ENCODE results near the gene MAML2.

The MAML2 gene

DNA sequence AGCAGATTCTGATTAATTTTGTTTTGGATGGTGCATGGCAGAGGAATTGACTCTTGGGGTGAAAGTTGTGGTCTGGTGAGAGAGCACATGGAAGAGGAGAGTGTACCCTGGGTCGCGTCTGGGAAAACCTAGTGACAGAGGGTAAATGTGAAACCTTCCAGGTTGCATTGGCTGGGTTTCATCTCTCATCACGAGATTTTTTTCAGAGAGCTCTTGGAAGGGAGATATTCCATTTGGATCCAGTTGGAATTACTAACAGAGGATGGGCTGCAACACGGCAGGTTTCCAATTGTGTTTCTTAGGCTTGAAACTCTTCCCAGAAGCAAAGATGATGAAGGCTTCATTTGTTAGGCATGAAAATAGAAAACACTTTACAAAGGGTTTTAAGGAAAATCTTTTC lies 309.4 kb downstream of the MAML2 start:
- TF ChIP-seq, protein P1, sequence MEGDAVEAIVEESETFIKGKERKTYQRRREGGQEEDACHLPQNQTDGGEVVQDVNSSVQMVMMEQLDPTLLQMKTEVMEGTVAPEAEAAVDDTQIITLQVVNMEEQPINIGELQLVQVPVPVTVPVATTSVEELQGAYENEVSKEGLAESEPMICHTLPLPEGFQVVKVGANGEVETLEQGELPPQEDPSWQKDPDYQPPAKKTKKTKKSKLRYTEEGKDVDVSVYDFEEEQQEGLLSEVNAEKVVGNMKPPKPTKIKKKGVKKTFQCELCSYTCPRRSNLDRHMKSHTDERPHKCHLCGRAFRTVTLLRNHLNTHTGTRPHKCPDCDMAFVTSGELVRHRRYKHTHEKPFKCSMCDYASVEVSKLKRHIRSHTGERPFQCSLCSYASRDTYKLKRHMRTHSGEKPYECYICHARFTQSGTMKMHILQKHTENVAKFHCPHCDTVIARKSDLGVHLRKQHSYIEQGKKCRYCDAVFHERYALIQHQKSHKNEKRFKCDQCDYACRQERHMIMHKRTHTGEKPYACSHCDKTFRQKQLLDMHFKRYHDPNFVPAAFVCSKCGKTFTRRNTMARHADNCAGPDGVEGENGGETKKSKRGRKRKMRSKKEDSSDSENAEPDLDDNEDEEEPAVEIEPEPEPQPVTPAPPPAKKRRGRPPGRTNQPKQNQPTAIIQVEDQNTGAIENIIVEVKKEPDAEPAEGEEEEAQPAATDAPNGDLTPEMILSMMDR (IDR thresholded peaks at IDR 0.05) = no peak
- no peak for TF ChIP-seq ZFX (IDR thresholded peaks at IDR 0.05; ENCODE audit: borderline replicate concordance)

DNA sequence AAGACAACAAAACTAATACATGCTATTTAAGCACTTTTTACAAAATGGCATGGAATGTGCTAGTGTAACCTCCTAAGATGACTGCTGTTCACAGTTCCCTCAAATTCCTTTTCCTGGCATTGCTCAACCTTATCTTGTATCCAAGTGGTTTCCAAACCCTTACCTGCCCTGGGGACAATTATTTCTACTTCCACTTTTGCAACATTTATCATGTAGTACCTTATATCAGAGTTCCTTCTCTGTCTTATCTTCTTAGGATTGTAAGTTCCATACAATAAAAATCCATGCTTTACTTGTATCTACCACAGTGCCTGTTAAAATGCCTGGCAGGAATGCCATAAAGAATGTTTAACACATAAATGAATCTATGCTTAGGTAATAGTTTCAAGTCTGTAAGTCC lies 309.9 kb downstream of the MAML2 start:
- TF ChIP-seq ZFX (IDR thresholded peaks at IDR 0.05; ENCODE audit: borderline replicate concordance) = no peak
- TF ChIP-seq, protein P1 (IDR thresholded peaks at IDR 0.05) = no peak
- H3K27ac ChIP-seq = no peak overlapping the region

More for the DNA sequence above, 309.4 kb downstream of the MAML2 start:
- H3K27ac ChIP-seq = no peak overlapping the region

DNA sequence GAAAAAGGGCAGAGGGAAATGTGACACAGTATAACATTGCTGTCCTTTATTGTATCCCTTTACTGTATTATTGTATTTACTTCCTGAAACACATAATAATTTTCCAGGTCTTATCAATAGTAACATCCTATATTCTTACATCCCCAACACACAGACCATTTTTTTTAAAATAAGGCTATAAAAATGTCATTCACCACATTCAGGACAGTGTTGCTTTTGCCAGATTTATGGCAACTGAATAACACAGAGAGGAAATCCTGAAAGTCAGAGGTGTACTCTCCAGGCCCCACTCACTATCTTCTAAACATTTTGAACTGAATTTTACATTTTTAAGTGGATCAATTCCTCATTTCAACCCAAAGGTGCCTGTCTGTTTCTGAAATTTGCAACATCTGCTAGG lies 314.2 kb downstream of the MAML2 start:
- no peak overlapping the region for H3K27ac ChIP-seq
- no peak for TF ChIP-seq ZFX (IDR thresholded peaks at IDR 0.05; ENCODE audit: borderline replicate concordance)
- TF ChIP-seq, protein P1 (IDR thresholded peaks at IDR 0.05) = no peak

DNA sequence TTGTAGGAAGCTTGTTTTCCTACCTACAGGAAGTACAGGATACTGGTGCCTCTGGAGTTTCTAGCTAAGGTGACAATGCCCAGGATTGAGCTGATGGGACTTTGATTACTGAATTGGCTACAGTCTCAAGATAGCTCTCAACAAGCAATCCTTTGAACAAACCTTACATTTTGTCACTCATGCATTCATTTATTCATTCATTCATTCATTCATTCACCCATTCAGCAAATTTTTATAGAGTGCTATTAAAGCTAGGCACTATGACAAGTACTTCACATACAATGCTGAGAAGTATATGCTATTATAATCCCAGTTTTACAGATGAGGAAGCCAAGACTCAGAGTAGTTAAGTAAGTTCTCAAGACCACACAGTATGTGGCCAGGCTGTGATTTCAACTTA lies 316.0 kb downstream of the MAML2 start:
- H3K27ac ChIP-seq = no peak overlapping the region
- TF ChIP-seq, protein P1 (IDR thresholded peaks at IDR 0.05) = no peak
- TF ChIP-seq ZFX (IDR thresholded peaks at IDR 0.05; ENCODE audit: borderline replicate concordance) = no peak

DNA sequence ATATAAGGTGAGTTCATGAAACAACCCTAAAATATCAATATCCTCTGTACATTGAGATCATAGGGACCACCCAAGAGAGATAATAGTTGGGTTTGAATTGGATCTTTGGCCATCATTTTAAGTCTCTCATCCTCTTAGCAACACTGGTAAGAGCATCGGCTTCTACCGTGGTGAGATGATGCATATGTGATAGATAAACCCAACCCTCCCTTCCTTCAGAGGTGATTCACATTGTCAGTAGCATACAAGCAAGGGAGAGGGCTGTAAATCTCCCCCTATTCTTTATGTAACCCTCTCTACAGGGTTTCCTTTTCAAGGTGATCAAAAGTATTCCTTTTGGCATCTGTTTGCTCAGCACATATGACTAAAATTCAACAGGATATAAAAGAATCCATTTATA lies 316.7 kb downstream of the MAML2 start:
- no peak for TF ChIP-seq ZFX (IDR thresholded peaks at IDR 0.05; ENCODE audit: borderline replicate concordance)
- TF ChIP-seq, protein P1 (IDR thresholded peaks at IDR 0.05) = no peak
- H3K27ac ChIP-seq = no peak overlapping the region

DNA sequence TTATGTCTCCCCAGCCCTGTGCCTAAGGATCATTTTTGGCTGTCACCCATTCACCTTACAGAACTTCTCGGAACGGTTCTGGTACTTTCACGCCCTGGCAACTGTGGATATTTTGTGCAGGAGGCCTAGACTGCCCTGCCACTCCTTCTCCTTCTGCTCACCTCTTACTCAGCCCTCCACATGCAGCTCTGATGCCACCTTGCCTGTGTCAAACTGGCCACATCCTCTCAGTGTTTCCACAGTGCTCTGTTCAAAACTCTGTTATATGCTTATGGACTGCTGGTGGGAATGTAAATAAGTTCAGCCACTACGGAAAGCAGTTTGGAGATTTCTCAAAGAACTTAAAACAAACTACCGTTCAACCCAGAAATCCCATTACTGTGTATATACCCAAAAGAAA lies 318.3 kb downstream of the MAML2 start:
- no peak overlapping the region for H3K27ac ChIP-seq
- TF ChIP-seq, protein P1 (IDR thresholded peaks at IDR 0.05) = no peak
- no peak for TF ChIP-seq ZFX (IDR thresholded peaks at IDR 0.05; ENCODE audit: borderline replicate concordance)

DNA sequence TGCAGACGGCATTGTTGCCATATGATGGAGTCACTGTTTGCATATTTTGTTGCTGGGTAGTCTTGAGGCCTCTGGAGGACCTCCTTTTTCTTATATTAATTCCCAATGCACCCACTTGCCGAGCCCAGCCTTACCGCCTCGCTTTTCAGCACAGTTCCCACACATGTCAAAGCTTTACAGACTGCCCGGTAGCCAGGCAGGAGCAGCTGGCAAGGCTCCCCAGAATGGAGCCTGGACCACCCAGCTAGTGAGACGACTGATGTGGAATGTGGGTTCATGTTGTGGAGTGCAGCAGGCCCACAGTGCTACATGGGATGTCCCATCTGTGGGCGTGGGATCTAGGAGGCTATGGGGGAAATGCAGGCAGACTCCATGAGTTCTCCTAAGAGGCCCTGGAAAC lies 319.7 kb downstream of the MAML2 start:
- no peak for TF ChIP-seq ZFX (IDR thresholded peaks at IDR 0.05; ENCODE audit: borderline replicate concordance)
- TF ChIP-seq, protein P1 (IDR thresholded peaks at IDR 0.05) = no peak
- no peak overlapping the region for H3K27ac ChIP-seq

Measured in 22Rv1 (cell line).